HG03565 (cell line): Measurements from ENCODE around the gene RD3L.
"Not testable (repeated sequence)": the region's sequence is repeated elsewhere in the genome, so short reads cannot be mapped to it uniquely, and the experiment has no call there.

Experiments
- ATAC-seq: cut with Tn5 transposase; IDR thresholded peaks from one replicate; pipeline ENCODE4 v1.9.1; 2021; ENCODE audit warnings: mild to moderate bottlenecking, moderate library complexity; ENCODE audit not compliant: unreplicated experiment

RD3L gene

GRCh38 chr14:103928011-103928890 is 14.1 kb downstream of the RD3L start, which contains the start of gene TDRD9:
Gene TDRD9, plus strand, starts transcription at chr14:103928456. Its CDS starts 54 bp downstream, at chr14:103928510.
- ATAC-seq: no peak

- ATAC-seq: no peak
These were observed 14.8 kb downstream of the RD3L start for GRCh38 chr14:103927566-103927965.

- ATAC-seq: no peak
These were observed 17.0 kb downstream of the RD3L start for GRCh38 chr14:103925316-103925715.

GRCh38 chr14:103923863-103924262 is 18.5 kb downstream of the RD3L start:
- ATAC-seq: no peak

GRCh38 chr14:103921855-103922200 is 20.5 kb downstream of the RD3L start:
- ATAC-seq: not testable (repeated sequence)

- peak; percentile 92 for ATAC-seq
These were observed 21.1 kb downstream of the RD3L start for GRCh38 chr14:103920981-103921854.

GRCh38 chr14:103916636-103917262 is 25.6 kb downstream of the RD3L start:
- ATAC-seq: no peak

GRCh38 chr14:103915616-103916015 is 26.7 kb downstream of the RD3L start:
- ATAC-seq: no peak

GRCh38 chr14:103910984-103911383 is 31.3 kb downstream of the RD3L start:
- ATAC-seq: no peak

GRCh38 chr14:103910262-103910935 is 31.9 kb downstream of the RD3L start:
- no peak for ATAC-seq

GRCh38 chr14:103909531-103910261 is 32.6 kb downstream of the RD3L start:
- ATAC-seq: no peak

- no peak for ATAC-seq
These were observed 33.7 kb downstream of the RD3L start for GRCh38 chr14:103908580-103908979.

GRCh38 chr14:103905842-103906456 is 36.4 kb downstream of the RD3L start:
- no peak for ATAC-seq

GRCh38 chr14:103904493-103905107 is 37.7 kb downstream of the RD3L start:
- ATAC-seq: no peak

GRCh38 chr14:103899833-103900232 is 42.5 kb downstream of the RD3L start:
- ATAC-seq: no peak

- ATAC-seq: no peak
These were observed 43.0 kb downstream of the RD3L start for GRCh38 chr14:103899316-103899715.

GRCh38 chr14:103898711-103899110 is 43.6 kb downstream of the RD3L start:
- ATAC-seq: no peak

GRCh38 chr14:103898204-103898603 is 44.1 kb downstream of the RD3L start:
- ATAC-seq: no peak
